ENCODE results near the gene ADK. TPM values are rescaled to one million over a fixed set of nuclear protein-coding genes. Genes with fewer than 3 reads are reported as not detected.

Gene ADK
- total and polyA plus RNA-seq, 2 of the 13 experiments (the other 11 are each of a cell fraction or from before 2014, with no cell fraction given): 48.6 to 79.1 TPM

DNA sequence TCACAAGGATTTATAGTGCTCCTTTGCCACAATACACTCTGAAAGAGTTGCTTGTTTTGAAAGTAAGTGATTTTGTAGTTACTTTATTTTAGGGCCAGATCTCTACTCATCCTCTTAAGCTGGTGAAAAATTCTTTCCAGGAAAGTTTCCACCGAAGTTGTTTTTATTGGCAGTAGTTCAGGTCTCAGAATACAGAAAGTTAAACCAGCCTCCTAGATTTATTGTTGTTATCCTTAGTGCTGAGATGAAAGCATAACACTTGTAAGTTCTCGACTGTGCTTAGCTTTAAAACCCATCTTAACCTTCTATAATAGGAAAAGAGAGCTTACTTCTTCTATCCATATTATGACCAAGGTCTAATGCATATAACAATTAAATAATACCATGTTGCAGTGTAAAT is 5.9 kb upstream of the ADK start:
- ATAC-seq (no peak), DNase-seq (ENCODE audit: low spot score) (no peak), FAIRE-seq (no peak)
- 79% methylated on average over 2 of the region's 2 CpGs for WGBS (ENCODE audit: low lambda C conversion rate)
- Histone ChIP-seq H3K4me2 (ENCODE audit: low read depth, low read length) (no peak overlapping the region), H3K27ac (ENCODE audit: extremely low read length, insufficient read depth, low read length) (no peak overlapping the region), H3K36me3 (replicated peaks in 1 of 2; ENCODE audit: control insufficient read depth in 1 of 2, insufficient read depth in 2 of 2, low read length in 2 of 2) (peaks cover 1 to 4% of the 10 kb centered on the region in 2 experiments; a peak in 1 of 5 replicates), H3K9ac (ENCODE audit: insufficient read depth, low read depth, low read length) (no peak overlapping the region), H3K4me1 (ENCODE audit: insufficient read depth, low read length) (peaks cover 27% of the 10 kb centered on the region), H4K20me1 (ENCODE audit: insufficient read depth, low read length) (no peaks in the 10 kb centered on the region), H3K4me3 (replicated peaks in 1 of 3; ENCODE audit: insufficient read depth in 1 of 3, low read depth in 2 of 3, low read length in 3 of 3) (no peak overlapping the region), H2AFZ (ENCODE audit: low read length) (no peak overlapping the region), H3K9me3 (ENCODE audit: low read length) (no peaks in the 10 kb centered on the region), H3K79me2 (ENCODE audit: insufficient read depth, low read length) (peaks cover 42% of the 10 kb centered on the region), H3K27me3 (ENCODE audit: control insufficient read depth in 1 of 2, insufficient read depth in 2 of 2, low read length in 2 of 2) (peaks cover 0 to under 1% of the 10 kb centered on the region in 2 experiments; a peak in 1 of 5 replicates)
- POLR2A ChIA-PET: no interaction called here
- intact Hi-C loops (cut with micrococcal nuclease; ENCODE audit: unreplicated experiment) (no loop called here), in situ Hi-C loops (cut with HindIII; ENCODE audit: extremely low pct_ligation_motif_present, low pct_unique_long_range_greater_than_20kb) (no loop called here)
- CTCF ChIA-PET (ENCODE audit: low intra/inter-chr PET ratio, low total read pairs): no interaction called here
- TF ChIP-seq KMT2A (CRISPR knock-in tag; IDR thresholded peaks at IDR 0.05) (no peak), MTERF4 (CRISPR knock-in tag; IDR thresholded peaks at IDR 0.05) (no peak), ZNF646 (CRISPR knock-in tag; IDR thresholded peaks at IDR 0.05) (no peak), ADNP (CRISPR knock-in tag; IDR thresholded peaks at IDR 0.05) (no peak), DR1 (CRISPR knock-in tag; IDR thresholded peaks at IDR 0.05) (no peak), AGO2 (optimal IDR thresholded peaks at IDR 0.05; ENCODE audit: low read depth, low read length) (no peak), PAWR (CRISPR knock-in tag; IDR thresholded peaks at IDR 0.05; ENCODE audit: borderline replicate concordance) (no peak), NR1H2 (CRISPR knock-in tag; IDR thresholded peaks at IDR 0.05; ENCODE audit: borderline replicate concordance, low read depth) (no peak), CBFB (CRISPR knock-in tag; IDR thresholded peaks at IDR 0.05) (no peak), ZBTB42 (CRISPR knock-in tag; IDR thresholded peaks at IDR 0.05) (no peak), TAF1 (CRISPR knock-in tag; IDR thresholded peaks at IDR 0.05) (no peak)
- TF ChIP-seq, protein P1, sequence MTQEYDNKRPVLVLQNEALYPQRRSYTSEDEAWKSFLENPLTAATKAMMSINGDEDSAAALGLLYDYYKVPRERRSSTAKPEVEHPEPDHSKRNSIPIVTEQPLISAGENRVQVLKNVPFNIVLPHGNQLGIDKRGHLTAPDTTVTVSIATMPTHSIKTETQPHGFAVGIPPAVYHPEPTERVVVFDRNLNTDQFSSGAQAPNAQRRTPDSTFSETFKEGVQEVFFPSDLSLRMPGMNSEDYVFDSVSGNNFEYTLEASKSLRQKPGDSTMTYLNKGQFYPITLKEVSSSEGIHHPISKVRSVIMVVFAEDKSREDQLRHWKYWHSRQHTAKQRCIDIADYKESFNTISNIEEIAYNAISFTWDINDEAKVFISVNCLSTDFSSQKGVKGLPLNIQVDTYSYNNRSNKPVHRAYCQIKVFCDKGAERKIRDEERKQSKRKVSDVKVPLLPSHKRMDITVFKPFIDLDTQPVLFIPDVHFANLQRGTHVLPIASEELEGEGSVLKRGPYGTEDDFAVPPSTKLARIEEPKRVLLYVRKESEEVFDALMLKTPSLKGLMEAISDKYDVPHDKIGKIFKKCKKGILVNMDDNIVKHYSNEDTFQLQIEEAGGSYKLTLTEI (CRISPR knock-in tag; conservative IDR thresholded peaks at IDR 0.05): no peak
- BruUV-seq (replicated peaks): no TSS peak
